CD14-positive monocyte (primary cell): Measurements from ENCODE around the gene CPNE2. TPM values are rescaled to one million over a fixed set of nuclear protein-coding genes. Genes with fewer than 3 reads are reported as not detected.
A peak's percentile ranks its signal among the peaks of the same experiment; 100 is the strongest.
"Not testable (repeated sequence)": the region's sequence is repeated elsewhere in the genome, so short reads cannot be mapped to it uniquely, and the experiment has no call there.

Source experiments
- DNase-seq, 3 donors: peaks; one replicate each; pipeline ENCODE4 v3.0.0-alpha.2; 2011 to 2022
- H2AFZ ChIP-seq: 2 replicates; pipeline ENCODE4 v1.6.0; 2012; ENCODE audit warnings: mild to moderate bottlenecking, low read depth, low read length, inconsistent platforms; ENCODE audit not compliant: insufficient read depth, poor library complexity, severe bottlenecking
- H3K27ac ChIP-seq, 2 donors: 1 replicate in 1 of 2; 2 replicates in 1 of 2; pipeline ENCODE4 v1.5.1; 2012 to 2013; ENCODE audit warnings: low read length in 2 of 2, control low read depth in 1 of 2, inconsistent platforms in 1 of 2, low read depth in 1 of 2, mild to moderate bottlenecking in 1 of 2
- H3K27me3 ChIP-seq, 2 donors: one replicate each; pipeline versions ENCODE4 v1.6.0 to v1.6.1; 2011 to 2013; ENCODE audit warnings: low read length in 2 of 2; ENCODE audit not compliant: control insufficient read depth in 2 of 2, insufficient read depth in 2 of 2
- H3K36me3 ChIP-seq, 2 donors: replicated peaks in 1 of 2; 1 replicate in 1 of 2; 2 replicates in 1 of 2; pipeline versions ENCODE4 v1.5.1 to v1.6.1; 2012 to 2013; ENCODE audit warnings: low read length in 2 of 2, control low read depth in 1 of 2, inconsistent platforms in 1 of 2, mild to moderate bottlenecking in 1 of 2; ENCODE audit not compliant: insufficient read depth in 2 of 2, control insufficient read depth in 1 of 2
- H3K4me1 ChIP-seq, 2 donors: 1 replicate in 1 of 2; 2 replicates in 1 of 2; pipeline versions ENCODE4 v1.5.1 to v1.6.1; 2012 to 2013; ENCODE audit warnings: low read length in 2 of 2, control low read depth in 1 of 2, inconsistent platforms in 1 of 2, mild to moderate bottlenecking in 1 of 2, moderate library complexity in 1 of 2; ENCODE audit not compliant: insufficient read depth in 2 of 2, control insufficient read depth in 1 of 2
- H3K4me2 ChIP-seq: replicated peaks from 2 replicates; pipeline ENCODE3; 2012; ENCODE audit warnings: low read length, moderate library complexity, mild to moderate bottlenecking; ENCODE audit not compliant: poor library complexity, severe bottlenecking; ENCODE audit errors: extremely low read depth
- H3K4me3 ChIP-seq, 3 experiments: fragments of 200-600 bp in 1 of 3; sonication (generic) in 1 of 3; replicated peaks in 1 of 3; 1 replicate in 2 of 3; 2 replicates in 1 of 3; pipeline ENCODE4 v1.5.1; 2011 to 2013; ENCODE audit warnings: low read length in 3 of 3, mild to moderate bottlenecking in 3 of 3, control low read depth in 2 of 3, low read depth in 2 of 3, inconsistent platforms in 1 of 3, moderate library complexity in 1 of 3
- H3K79me2 ChIP-seq: 2 replicates; pipeline ENCODE4 v1.6.0; 2012; ENCODE audit warnings: mild to moderate bottlenecking, control low read depth, inconsistent platforms, low read length, moderate library complexity; ENCODE audit not compliant: insufficient read depth
- H3K9ac ChIP-seq: 2 replicates; pipeline ENCODE4 v1.6.0; 2017; ENCODE audit warnings: low read length, mild to moderate bottlenecking; ENCODE audit not compliant: insufficient read depth, poor library complexity, severe bottlenecking
- H3K9me3 ChIP-seq, 2 donors: replicated peaks in 1 of 2; 1 replicate in 1 of 2; 2 replicates in 1 of 2; pipeline versions ENCODE4 v1.5.1 to v1.6.1; 2012 to 2013; ENCODE audit warnings: low read length in 2 of 2, control low read depth in 1 of 2; ENCODE audit not compliant: control insufficient read depth in 1 of 2, insufficient read depth in 1 of 2
- H4K20me1 ChIP-seq: 2 replicates; pipeline ENCODE4 v1.6.0; 2012; ENCODE audit warnings: mild to moderate bottlenecking, low read length, control low read depth, moderate library complexity; ENCODE audit not compliant: insufficient read depth
- H3K27ac Mint-ChIP-seq, 7 donors: one replicate each; pipeline ENCODE4 v1.8.0; 2020; ENCODE audit warnings: mild to moderate bottlenecking in 7 of 7, mixed read lengths in 7 of 7, moderate library complexity in 6 of 7, inconsistent platforms in 2 of 7
- H3K27me3 Mint-ChIP-seq, 3 donors: one replicate each; pipeline ENCODE4 v1.8.0; 2021 to 2022; ENCODE audit warnings: low read depth in 3 of 3, mild to moderate bottlenecking in 3 of 3, mixed read lengths in 3 of 3, moderate library complexity in 3 of 3, inconsistent platforms in 1 of 3
- H3K36me3 Mint-ChIP-seq, 2 donors: one replicate each; pipeline ENCODE4 v1.8.0; 2020; ENCODE audit warnings: mixed read lengths in 2 of 2, inconsistent platforms in 1 of 2, mild to moderate bottlenecking in 1 of 2
- H3K4me1 Mint-ChIP-seq: one replicate; pipeline ENCODE4 v1.8.0; 2020; ENCODE audit warnings: mild to moderate bottlenecking, mixed read lengths
- H3K4me3 Mint-ChIP-seq, 2 donors: one replicate each; pipeline ENCODE4 v1.8.0; 2020; ENCODE audit warnings: mild to moderate bottlenecking in 2 of 2, mixed read lengths in 2 of 2, moderate library complexity in 1 of 2
- H3K9me3 Mint-ChIP-seq, 7 donors: one replicate each; pipeline ENCODE4 v1.8.0; 2020 to 2022; ENCODE audit warnings: mixed read lengths in 7 of 7, mild to moderate bottlenecking in 6 of 7, moderate library complexity in 6 of 7, inconsistent platforms in 2 of 7
- CTCF ChIP-seq: fragments of 200-600 bp; IDR thresholded peaks from one replicate; pipeline ENCODE4 v1.8.0; 2022; ENCODE audit warnings: antibody characterized with exemption, mild to moderate bottlenecking
- WGBS: methylation state at CpG from one replicate; pipeline ENCODE4 v1.1.5; 2013; ENCODE audit warnings: missing lambda C conversion rate; ENCODE audit not compliant: insufficient coverage; 5-methylcytosine and 5-hydroxymethylcytosine counted together
- intact Hi-C, 2 donors: fragments of 100-400 bp; cut with micrococcal nuclease; formaldehyde crosslinking; loops; one replicate each; pipeline versions ENCODE4 v1.15.0 to v1.15.1; 2023
- polyA plus RNA-seq, 3 donors: library from polyadenylated mRNA; depleted of rRNA in 1 of 3; unstranded in 2 of 3; stranded (reverse) in 1 of 3; fragments of 300-500 nt in 2 of 3; fragments of >200 nt in 1 of 3; fragmentation: Illumina TruSeq in 2 of 3; gene quantifications; 1 replicate in 2 of 3; 2 replicates in 1 of 3; pipeline ENCODE4 v1.2.3, GENCODE V29; 2012 to 2021

Gene CPNE2
- polyA plus RNA-seq, 3 donors, result 18.3 to 68.8 (median 23.9) TPM

- peak overlapping the region; percentile 72 to 93 for H3K27ac ChIP-seq
- Mint-ChIP-seq H3K27me3 (no peaks in the 10 kb centered on the region), H3K27ac (peak overlapping the region; percentile 92 to 98 (median 96)), H3K36me3 (peaks cover 4 to 10% of the 10 kb centered on the region in 2 donors), H3K9me3 (no peaks in the 10 kb centered on the region), H3K4me3 (peak overlapping the region; percentile 100), H3K4me1 (peaks cover 44% of the 10 kb centered on the region)
- H3K9ac ChIP-seq, result peak overlapping the region; percentile 97
- 0% methylated on average over 15 of the region's 28 CpGs for WGBS
- H3K4me3 ChIP-seq, result peak overlapping the region; percentile 76 to 99 (median 92)
- peak overlapping the region; percentile 90 for H2AFZ ChIP-seq
- H3K79me2 ChIP-seq, result peaks cover 98% of the 10 kb centered on the region
- peak overlapping the region; percentile 99 for H3K4me2 ChIP-seq
- no peaks in the 10 kb centered on the region for H3K36me3 ChIP-seq
- peak in 1 of 3 donors; percentile 37 for DNase-seq
- peaks cover 21% of the 10 kb centered on the region for H4K20me1 ChIP-seq
- intact Hi-C loops, result loop anchor here (5.0 to 10.0 kb wide), 5 partner anchors 58 to 582 kb away; partner anchors contain the start of genes ARL2BP (in 2 of the 2), CIAPIN1 (in 1 of the 2), COQ9 (in 1 of the 2) and HERPUD1 (in 1 of the 2)
- H3K27me3 ChIP-seq, result no peaks in the 10 kb centered on the region
- no peak for TF ChIP-seq CTCF
- peaks cover 28 to 30% of the 10 kb centered on the region in 2 donors for H3K4me1 ChIP-seq
- H3K9me3 ChIP-seq, result no peaks in the 10 kb centered on the region
Observed at GRCh38 chr16:57186872-57187854, 94.8 kb downstream of the CPNE2 start.

- Histone ChIP-seq H4K20me1 (peaks cover 23% of the 10 kb centered on the region), H3K4me1 (peaks cover 28 to 30% of the 10 kb centered on the region in 2 donors), H3K79me2 (peaks cover 98% of the 10 kb centered on the region), H3K27ac (peak overlapping the region in 1 of 2 donors; percentile 93), H3K4me2 (peak overlapping the region; percentile 99), H3K4me3 (peak overlapping the region in 1 of 3 experiments; percentile 99)
- H2AFZ ChIP-seq, H3K36me3 ChIP-seq, H3K27me3 ChIP-seq, H3K9ac ChIP-seq, DNase-seq, H3K36me3 Mint-ChIP-seq, H3K9me3 Mint-ChIP-seq, H3K27me3 Mint-ChIP-seq, H3K9me3 ChIP-seq: not testable (repeated sequence)
- peak overlapping the region in 1 of 7 donors; percentile 46 for H3K27ac Mint-ChIP-seq
- intact Hi-C loops, result loop anchor here (5.0 to 10.0 kb wide), 5 partner anchors 57 to 583 kb away; partner anchors contain the start of genes ARL2BP (in 2 of the 2), CIAPIN1 (in 1 of the 2), COQ9 (in 1 of the 2) and HERPUD1 (in 1 of the 2)
- peaks cover 44% of the 10 kb centered on the region for H3K4me1 Mint-ChIP-seq
- WGBS, result 93% methylated on average over 3 of the region's 18 CpGs
- H3K4me3 Mint-ChIP-seq, result peak overlapping the region in 1 of 2 donors; percentile 51
Observed at GRCh38 chr16:57187902-57188710, 95.7 kb downstream of the CPNE2 start.
